Tongue (tissue), 2 donors: ENCODE data around the gene ALOXE3. TPM values are rescaled to one million over a fixed set of nuclear protein-coding genes. Genes with fewer than 3 reads are reported as not detected.

Experiments used
- DNase-seq: peaks from one replicate; pipeline ENCODE4 v3.0.0-alpha.2; 2015
- total RNA-seq: library from RNA; depleted of rRNA; stranded (reverse); fragments of >200 nt; gene quantifications from one replicate; pipeline ENCODE4 v1.2.3, GENCODE V29; 2014

ALOXE3 gene
- total RNA-seq = not detected

DNA sequence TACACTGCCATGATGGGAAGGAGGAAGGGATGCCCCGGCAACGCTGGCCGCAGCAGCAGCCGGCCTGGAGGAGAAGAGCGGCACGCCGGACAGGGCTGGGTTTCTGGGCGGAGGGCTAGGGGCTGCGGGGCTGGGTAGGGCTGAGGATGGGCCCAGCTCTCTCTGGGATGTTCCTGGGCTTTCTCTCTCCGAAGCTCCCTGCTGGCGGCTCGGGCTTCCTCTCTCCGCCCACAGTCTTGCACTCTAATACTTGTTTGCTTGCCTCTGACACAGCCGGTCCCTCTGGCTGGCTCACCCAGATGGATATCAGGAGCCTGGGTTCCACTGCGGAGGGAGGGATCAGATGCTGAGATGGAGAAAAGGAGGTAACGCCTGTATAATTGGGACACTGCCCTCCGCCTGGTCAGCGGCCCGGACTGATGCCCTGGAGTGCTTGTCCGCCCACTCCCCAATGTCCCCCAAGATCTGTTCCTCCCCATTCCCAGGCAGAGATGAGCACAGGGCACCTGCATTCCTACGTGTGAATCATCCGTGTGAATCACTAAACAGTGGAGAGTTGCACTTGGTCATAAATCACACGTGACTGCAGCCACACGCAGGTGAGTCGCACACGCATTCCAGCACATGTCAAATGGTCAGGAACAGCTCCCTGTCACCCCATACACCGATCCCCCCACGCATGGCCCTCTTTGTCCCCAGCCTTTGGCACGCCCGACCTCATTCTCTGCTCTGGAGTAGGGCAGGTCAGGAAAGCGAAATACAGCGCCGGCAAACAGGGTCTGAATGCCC, at the start of gene ALOXE3:
Gene ALOXE3 (minus strand): TSS at position 535 of the 789 bp plus-strand sequence. CDS start 524 bp downstream, at position 11.
- DNase-seq = peak; percentile 39

DNA sequence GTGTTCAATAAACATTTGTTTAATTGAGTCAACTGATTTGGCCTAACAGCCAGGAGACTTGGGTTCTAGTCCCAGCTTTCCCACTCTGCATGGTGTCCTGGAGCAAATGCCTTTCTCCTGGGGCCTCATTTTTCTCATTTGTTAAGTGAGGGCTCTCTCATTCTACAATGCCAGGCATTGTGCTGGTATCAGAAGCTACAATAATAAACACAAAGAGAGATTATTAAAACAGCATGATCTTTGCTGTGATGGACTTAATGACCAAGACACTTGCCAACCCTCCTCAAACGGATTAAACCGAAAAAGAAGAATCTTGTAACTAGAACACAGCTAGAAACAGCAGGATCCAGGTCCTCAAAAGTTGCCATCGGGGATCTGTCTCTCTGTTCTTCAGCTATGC, 49.2 kb upstream of the ALOXE3 start:
- no peak for DNase-seq

DNA sequence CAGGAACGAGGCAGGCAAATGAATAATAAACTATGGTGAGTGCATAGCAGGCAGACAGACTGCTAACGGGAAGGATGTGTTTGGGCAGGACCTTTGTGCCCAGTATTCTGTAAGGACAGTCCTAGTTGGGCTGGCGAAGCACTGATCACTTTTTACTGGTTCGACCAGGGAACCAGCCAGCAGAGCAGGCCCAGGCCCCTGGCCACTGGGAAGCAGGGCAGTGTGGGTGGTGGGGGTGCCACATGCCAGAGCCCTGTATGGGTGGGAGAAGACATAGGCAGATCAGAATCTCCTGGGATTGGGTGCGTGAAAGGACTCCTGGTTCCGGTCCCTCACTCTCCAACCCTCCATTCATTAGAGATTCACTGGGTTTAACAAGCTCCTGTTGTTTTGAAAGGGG, 48.4 kb upstream of the ALOXE3 start:
- no peak for DNase-seq

DNA sequence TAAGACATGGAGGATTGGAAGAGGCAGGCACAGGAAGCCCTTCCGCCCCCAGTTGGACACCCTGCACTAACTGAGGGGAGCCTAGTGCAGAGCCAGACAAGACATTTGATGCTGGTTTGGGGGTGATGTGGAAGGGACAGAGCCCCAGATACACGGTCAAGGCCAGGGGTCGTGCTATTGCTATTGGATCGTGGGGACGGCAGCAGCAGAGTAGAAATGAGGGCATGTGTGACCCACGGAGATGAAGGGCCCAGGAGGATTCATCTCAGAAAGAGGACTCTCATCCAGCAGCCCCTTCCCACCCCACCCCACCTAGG, 46.5 kb upstream of the ALOXE3 start:
- no peak for DNase-seq

DNA sequence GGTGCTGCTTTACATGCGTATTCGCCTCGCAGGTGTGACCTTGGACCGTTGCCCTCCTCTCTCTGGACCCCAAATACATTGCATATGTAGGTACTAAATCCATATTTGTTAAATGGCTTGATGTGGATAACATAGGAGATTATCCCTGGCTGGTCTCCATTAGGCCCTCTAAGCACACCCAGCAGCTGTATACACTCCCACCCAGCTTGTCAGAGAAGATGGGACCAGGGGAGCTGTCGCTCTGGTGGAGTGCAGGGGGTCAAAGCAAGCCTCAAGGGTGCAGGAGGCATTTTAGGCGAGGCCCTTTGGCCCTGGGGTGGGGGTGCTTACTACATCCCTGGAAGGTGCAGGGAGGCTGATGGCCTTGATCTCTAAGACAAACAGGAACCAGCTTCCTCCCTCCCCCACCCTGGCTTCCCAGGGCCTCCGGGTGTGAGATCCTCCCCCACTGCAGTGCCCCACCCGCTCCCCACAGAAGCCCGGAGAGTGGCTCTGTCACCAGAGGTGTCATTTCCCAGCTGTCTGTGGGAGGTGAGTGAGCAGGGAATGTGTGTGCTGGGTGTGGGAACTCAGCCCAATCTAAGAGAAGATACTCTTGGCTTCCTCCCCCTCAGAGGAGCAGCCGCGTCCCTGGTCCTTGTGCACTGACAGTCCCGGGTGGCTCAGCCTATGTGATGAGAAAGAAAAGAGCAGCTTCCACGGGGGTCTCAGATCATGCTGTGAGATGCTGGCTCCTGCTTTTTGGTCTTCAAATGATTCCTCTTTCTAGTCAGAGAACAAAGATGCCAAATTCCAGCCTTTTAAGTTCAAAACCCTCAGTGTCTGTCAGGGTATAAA, 45.9 kb upstream of the ALOXE3 start:
- peak; percentile 71 for DNase-seq

DNA sequence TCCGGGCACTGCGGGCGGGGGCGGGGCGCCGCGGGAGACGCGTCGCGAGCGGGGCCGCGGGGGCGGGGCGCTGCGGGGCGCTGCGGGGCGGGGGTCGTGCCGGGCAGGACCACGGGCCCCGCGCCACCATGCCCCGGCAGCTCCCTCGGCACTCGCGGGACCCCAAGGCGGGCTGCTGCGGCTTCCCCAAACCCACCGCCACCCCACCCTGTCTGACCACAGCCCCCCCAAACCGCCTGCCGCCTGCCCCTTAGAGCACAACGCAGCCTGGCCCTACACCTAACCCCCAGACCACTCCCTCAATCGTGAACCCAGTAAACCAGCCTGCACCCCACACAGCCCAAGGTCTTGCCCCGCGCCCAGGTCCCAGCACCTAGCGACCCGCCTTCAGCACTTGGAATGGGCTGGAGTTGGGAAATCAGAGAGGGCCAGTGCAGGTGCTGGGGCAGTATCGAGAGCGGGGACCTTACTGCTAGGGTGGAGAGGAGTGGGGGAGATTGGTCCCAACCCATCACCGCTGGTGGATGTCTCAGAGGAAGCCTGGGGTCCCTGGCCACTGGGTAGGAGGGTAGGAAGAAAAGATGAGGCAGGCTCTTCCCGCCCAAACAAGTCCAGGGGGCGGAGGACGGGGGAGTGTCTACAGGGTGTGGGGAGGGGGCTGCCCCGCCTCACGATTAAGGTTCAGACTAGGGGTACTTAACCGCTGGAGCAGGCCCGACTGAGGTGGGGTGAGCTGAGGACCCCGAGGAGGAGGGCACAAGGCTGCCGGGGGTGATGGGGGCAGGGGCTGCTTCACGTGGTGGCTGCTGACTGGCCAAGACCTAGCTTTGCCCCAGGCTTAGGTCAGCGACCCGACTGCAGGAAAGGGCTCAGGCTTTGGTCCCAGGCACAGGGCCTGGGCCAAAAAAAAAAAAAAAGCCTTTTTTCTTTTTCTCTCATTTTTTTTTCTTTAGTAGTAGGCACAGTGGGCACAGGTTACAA, 45.0 kb upstream of the ALOXE3 start:
- DNase-seq = peak; percentile 56

DNA sequence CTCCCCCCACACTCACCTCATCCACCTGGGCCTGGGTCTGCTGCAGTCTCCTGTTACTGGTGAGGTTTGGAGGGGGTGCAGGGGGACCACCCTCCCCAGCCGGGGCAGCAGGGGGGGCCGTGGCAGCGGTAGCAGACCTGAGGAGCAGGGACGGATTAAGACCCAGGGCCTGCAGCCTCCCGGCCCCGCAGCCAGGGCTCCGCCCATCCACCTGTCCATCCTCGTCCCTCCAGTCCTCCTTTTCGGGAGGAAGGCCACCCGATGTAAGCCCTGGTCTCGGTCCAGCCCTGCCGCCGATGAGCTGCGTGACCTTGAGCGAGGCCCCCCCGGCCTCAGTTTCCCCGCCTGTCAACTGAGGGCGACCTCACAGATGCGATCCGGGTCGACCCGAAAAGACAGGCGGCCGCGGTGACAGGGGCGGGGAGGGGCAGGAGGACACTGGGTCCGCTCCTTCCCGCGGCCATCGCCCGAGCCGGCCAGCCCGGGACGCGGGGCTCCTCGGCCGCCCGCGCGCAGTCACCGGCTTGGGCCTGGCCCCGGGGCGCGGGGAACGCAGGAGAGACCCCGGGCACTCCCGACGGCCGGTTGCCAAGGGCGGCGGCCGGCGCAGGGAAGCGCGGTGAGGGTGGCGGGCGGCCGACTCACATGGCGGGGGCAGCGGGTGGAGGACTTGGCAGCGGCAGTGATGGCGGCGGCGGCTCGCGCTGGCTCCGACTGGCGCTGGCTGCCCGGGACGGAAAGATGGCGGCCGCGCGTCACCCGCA, 44.1 kb upstream of the ALOXE3 start, which contains the start of gene VAMP2:
Gene VAMP2 (minus strand): TSS at position 716 of the 764 bp plus-strand sequence. CDS start 69 bp downstream, at position 647.
- DNase-seq = peak; percentile 92

DNA sequence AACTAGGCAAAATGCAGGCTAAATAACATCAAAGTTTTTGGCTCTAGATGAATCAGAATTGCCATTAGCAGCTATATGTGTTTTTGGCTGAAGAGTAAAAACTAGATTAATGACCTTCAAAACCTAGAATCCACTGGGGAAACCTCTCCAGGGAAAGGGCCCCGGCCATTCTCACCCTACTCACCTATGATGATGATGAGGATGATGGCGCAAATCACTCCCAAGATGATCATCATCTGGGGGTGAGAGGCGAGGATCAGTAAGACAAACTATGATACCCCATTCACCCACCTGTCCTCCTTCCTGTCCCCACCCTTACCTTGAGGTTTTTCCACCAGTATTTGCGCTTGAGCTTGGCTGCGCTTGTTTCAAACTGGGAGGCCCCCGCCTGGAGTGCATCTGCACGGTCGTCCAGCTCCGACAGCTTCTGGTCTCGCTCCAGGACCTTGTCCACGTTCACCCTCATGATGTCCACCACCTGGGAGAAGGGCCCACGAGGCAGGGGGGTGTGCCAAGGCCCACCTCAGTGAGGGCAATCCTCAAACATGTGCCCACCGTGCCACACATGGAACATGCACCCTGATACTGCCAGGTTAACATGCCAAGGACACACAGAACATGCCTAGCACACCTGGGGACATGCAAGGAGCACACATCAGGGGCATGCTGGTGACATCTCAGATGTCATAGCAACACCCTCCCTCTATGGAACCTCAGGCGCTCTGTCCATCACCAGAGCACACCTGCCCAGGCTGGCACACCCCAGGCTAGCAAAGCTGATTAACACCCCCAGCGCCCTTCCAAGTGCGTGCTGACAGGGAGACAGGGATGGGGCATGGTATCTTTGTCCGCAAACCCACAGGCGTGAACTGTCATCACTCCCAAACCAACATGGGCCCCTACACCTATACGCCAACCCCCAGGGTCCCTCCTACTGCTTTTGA, 43.2 kb upstream of the ALOXE3 start:
- no peak for DNase-seq

DNA sequence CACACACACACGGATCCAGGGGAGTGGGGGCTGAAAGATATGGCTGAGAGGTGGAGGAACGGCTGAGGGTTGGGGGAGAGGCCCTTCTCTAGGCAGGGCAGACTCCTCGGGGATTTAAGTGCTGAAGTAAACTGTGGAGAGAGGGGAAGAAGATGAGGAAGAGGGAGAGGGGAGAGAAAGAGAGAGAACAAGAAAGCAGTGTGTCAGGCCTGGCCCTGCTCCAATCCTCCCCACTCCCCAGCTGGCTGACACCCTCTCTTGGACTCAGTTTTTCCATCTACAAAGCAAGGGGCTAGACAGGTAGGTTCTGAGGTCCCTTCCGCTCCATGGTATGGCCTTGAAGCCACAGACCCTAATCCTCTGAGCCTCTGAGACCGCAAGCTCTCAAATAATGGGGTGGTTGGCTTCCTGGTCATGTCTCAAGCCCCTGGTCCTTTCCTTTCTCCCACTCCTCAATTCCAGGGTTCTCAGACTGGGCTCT, 42.5 kb upstream of the ALOXE3 start:
- no peak for DNase-seq

DNA sequence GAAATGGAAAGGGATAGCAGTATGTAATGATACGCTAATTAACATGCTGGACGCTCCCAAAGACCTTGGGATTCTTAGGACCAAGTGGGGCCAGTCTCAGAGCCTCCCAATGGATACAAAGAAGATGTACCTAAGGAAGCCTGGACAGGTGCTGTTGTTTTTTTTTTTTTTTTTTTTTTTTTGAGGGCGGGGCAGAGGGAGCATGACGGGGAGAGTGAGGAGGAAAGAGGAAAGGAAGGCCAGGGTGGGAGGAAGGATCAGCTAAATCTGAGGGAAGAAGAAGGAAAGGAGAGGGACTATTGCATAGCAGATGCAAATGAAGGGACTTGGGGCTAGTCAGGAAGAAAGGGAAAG, 41.9 kb upstream of the ALOXE3 start:
- DNase-seq = no peak

DNA sequence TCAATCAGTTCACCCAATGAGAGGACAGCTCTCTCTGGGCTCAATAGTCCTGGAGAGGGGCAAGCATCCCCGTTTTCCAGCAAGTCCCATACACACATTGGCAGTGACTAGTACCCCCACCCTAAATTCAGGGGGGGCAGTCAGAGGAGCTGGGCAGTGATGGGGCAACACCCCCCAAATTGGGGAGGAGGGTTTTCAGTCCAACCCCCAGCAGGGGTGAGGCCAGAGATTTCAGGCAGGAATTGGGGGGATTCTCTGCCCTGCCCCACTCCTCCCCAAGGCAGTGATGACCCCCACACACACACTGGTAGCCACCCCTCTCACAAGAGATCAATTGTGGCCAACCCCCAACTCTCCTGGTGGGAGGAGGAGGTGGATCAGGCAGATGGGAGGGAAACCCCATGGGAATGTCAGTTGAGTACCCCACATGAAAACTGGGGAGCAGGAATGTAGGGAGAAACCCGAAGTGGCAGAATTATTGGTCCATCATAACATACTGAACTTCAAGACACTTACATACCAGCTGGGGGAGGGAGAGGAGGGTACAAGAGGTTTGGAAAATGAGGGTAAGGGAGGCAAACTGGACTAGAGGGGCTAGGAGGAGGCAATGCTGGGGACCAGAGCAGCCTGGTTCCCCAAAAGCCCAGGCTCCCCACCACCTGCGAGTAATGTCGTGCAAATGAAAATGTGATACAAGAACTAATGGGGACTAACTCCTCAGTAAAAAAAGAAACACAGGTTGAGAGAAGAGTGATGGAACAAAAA, 41.3 kb upstream of the ALOXE3 start:
- no peak for DNase-seq

DNA sequence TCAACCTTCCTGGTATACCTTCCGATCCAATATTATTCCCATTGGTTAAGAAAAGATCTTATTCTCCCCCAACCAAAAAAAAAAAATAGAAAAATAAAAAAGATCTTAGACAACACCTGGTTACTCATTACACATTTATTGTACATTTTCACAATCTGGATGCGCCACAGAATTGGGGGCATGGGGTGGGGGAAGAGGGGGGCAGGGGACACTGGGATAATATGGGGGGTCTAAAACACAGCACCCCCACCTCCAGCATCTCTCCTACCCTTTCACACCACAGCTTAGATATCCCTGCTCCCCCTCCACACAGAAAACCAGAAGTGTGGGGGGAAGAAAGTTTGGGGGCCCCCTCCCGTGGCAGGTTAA, 40.7 kb upstream of the ALOXE3 start:
- no peak for DNase-seq

DNA sequence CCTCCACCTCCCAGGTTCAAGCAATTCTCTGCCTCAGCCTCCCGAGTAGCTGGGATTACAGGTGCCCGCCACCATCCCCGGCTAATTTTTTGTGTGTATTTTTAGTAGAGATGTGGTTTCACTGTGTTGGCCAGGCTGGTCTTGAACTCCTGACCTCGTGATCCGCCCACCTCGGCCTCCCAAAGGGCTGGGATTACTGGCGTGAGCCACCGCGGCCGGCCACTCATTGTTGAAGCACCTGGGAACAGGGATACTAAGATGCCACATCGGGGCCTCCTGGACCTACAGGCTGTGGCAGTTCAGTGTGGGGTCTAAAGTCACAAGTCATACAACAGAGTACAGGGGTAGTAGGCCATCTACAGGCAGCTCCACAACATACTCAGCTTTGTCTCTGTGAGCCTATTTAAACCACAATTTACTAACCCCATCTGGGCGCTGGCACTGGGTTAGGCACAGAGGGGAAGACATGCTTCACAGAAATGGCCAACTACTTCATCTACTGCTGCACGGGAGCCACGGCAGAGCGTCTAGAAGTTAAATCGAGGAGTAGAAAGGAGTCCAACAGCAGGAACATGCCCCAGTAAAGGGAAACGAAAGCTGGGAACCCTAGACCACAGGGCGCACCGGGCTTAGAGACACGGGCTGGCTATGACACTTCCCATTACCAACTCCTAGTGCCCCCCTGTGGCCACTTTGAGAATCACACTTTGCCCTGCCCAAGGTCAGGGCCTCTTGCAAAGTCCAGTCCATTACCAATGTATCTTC, 40.1 kb upstream of the ALOXE3 start:
- DNase-seq = peak; percentile 94

DNA sequence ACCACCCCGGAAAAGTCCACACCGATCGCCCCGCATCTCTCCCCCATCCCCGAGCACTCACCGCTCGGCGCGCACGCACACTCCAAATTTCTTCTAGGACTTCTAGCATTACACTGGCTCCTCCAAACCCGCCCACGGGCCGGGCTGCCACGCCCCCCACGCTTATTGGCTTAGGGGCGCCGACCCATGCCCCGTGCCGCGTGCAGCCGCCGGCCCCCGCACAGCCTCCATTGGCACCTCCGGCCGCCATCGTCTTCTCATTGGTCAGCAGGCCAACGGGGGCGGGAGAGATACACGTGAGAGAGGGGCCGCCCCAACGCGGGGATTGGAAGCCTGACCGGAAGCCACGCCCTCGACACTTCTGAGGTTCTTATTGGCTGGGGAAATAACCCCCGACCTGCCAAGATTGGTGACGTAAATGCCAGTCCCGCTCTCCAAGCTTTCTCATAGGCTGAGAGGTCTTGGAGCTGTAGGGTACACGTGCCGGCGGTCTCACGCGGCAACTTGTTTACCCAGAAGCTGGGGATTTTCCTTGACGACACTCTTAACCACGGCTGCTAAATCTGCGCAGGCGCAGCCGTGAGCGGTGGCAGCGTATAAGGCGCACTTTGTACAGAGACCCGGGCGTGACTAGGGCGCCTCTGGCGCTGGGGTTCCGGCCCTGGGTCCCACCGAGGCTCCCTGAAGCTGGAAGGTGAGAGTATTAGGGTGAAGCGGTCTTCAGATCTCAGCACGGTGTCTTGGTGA, 38.1 kb upstream of the ALOXE3 start:
- peak; percentile 100 for DNase-seq

DNA sequence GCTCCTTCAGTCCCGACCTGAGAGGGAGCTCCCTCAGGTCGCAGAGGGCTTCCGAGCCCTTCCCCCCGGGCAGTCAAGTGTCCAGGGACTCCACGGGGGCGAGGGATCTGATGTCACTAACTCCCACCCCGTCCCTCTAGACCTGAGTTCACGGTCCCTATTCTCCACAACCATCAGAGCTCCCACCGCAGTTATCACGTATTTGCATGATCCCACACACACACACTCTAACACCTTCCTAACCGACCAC, 37.6 kb upstream of the ALOXE3 start:
- no peak for DNase-seq

DNA sequence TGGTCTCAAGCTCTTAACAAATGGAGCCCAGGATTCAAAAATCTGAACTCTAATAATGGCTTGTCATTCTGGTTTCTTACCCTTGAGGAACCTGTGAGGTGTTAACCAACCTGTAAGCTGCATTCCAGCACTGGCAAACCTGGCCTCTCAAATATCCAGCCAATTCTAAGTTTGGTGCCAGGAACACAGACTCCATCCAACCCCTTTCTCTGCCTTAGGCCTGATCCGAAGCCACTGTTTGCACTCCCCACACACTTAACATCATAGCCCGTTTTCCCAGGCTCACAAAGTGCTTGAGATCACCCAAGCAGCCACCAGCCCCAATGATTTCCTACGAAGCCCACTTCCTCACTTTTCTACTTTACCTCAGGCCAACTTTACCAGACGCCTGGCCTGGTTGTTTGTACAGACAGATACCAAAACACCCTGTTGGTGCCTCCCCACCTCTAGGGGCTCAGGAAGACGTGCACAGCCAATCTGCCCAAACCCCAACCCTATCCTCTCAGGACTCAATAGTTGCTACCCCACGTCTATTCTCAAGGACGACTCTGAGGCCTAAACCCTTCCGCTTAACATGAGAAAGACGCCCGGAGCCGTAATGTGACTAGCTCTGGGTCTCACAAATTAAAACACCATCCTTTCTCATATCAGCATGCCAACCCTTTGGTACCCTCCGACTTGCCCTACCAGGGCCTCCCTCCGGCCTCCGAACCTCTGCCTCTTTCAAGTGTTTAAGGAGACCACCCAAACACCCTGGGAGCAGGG, 37.1 kb upstream of the ALOXE3 start:
- DNase-seq = peak; percentile 39

DNA sequence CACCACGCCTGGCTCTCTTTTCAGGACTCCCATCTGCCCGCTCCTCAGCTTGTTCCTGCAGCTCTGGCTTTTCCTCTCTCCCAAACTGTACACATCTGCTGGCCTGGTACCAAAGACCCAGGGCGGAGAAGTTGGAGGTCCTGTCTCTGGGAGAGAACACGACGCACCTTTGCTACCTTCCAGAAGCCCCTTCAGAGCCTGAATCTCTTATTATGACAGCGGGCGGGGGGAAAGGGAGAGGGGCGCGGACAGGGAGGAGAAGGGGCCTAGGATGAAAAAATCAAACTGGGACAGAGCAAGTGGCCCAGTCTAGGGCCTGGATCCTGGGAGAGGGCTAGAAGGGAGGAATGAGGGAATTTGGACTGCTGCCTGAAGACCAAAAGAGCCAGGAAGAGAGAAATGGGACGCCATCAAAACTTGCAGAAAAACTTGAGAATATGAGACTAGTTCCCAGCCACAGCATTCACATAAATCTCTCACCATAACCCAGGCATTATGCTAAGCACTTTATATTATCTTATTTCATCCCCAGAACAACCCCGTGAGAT, 36.4 kb upstream of the ALOXE3 start:
- DNase-seq = no peak
